Smooth muscle cell (in vitro differentiated cells): ENCODE measurements around the gene MSX2. TPM values are rescaled to one million over a fixed set of nuclear protein-coding genes. Genes with fewer than 3 reads are reported as not detected.

Experiments used
- DNase-seq: peaks from one replicate; lab custom pipeline; 2025; ENCODE audit not compliant: unreplicated experiment; lab: John Stamatoyannopoulos, UW
- H2AFZ ChIP-seq: fragments of 200-600 bp; sonication (generic); 2 replicates; pipeline ENCODE4 v1.6.0; 2016; ENCODE audit warnings: antibody characterized with exemption, low read depth, mild to moderate bottlenecking
- H3F3A ChIP-seq: fragments of 200-600 bp; sonication (generic); 2 replicates; pipeline ENCODE4 v1.6.0; 2017; ENCODE audit warnings: antibody characterized with exemption, low read depth
- H3K27ac ChIP-seq: fragments of 200-600 bp; sonication (generic); 2 replicates; pipeline ENCODE4 v1.5.1; 2016; ENCODE audit warnings: low read depth, mild to moderate bottlenecking
- H3K27me3 ChIP-seq: fragments of 200-600 bp; sonication (generic); 2 replicates; pipeline ENCODE4 v1.6.1; 2016; ENCODE audit warnings: low read depth, mild to moderate bottlenecking
- H3K36me3 ChIP-seq: fragments of 200-600 bp; sonication (generic); 2 replicates; pipeline ENCODE4 v1.5.1; 2016; ENCODE audit warnings: low read depth
- H3K4me1 ChIP-seq: fragments of 200-600 bp; sonication (generic); 2 replicates; pipeline ENCODE4 v1.5.1; 2016; ENCODE audit warnings: low read depth
- H3K4me2 ChIP-seq: fragments of 200-600 bp; sonication (generic); 2 replicates; pipeline ENCODE4 v1.6.0; 2016; ENCODE audit warnings: mild to moderate bottlenecking
- H3K4me3 ChIP-seq: fragments of 200-600 bp; sonication (generic); 2 replicates; pipeline ENCODE4 v1.5.1; 2016; ENCODE audit warnings: mild to moderate bottlenecking
- H3K79me2 ChIP-seq: fragments of 200-600 bp; sonication (generic); 2 replicates; pipeline ENCODE4 v1.6.0; 2016; ENCODE audit warnings: low read depth, mild to moderate bottlenecking
- H3K9ac ChIP-seq: fragments of 200-600 bp; sonication (generic); 2 replicates; pipeline ENCODE4 v1.6.0; 2016; ENCODE audit warnings: low read depth
- H3K9me3 ChIP-seq: fragments of 200-600 bp; sonication (generic); replicated peaks from 2 replicates; pipeline ENCODE4 v1.5.1; 2016; ENCODE audit warnings: low read depth
- H4K20me1 ChIP-seq: fragments of 200-600 bp; sonication (generic); 2 replicates; pipeline ENCODE4 v1.6.0; 2016; ENCODE audit warnings: low read depth
- WGBS: methylation state at CpG from one replicate; pipeline ENCODE4 v1.1.7; 2016; ENCODE audit warnings: low lambda C conversion rate; 5-methylcytosine and 5-hydroxymethylcytosine counted together
- polyA plus RNA-seq: library from polyadenylated mRNA; unstranded; fragments of >200 nt; fragmentation: Nextera tagmentation; extraction: Ambion mirVana; gene quantifications from 2 replicates; pipeline ENCODE4 v1.2.1, GENCODE V29; 2016
- total RNA-seq: library from RNA; depleted of rRNA; stranded (reverse); fragments of >200 nt; gene quantifications from 2 replicates; pipeline ENCODE4 v1.2.3, GENCODE V29; 2014
- TF ChIP-seq, protein P1 (sequence below): fragments of 200-600 bp; sonication (generic); IDR thresholded peaks from 2 replicates; pipeline ENCODE4 v1.5.1; 2017; ENCODE audit warnings: borderline replicate concordance, mild to moderate bottlenecking, antibody characterized with exemption; ENCODE audit not compliant: insufficient read depth, poor library complexity, severe bottlenecking

MSX2 gene
- total and polyA plus RNA-seq, 2 experiments from 2014 or later, result 50.7 to 76.8 TPM

DNA sequence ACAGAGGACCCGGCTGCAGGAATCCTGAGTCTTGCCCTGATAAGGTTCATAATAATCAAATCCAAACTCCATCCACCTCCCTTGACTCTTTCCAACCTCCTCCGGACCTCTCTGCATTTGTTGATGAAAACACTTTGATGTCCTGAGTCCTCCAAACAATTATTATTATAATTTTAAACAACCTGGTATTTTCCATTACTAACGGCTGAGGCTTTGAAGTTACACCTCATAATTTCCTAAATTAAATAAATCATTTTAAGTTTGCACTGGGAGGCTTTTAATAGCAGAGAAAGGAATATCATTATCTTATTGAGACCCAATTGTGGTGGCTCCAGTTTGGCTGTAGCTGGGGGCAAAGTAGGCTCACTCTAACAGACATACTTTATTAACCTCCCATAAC is 9.5 kb downstream of the MSX2 start:
- peak overlapping the region; percentile 33 for H2AFZ ChIP-seq
- 37% methylated on average over 3 of the region's 3 CpGs for WGBS
- H3K36me3 ChIP-seq, result no peaks in the 10 kb centered on the region
- H3F3A ChIP-seq, result peaks cover 10% of the 10 kb centered on the region
- no peaks in the 10 kb centered on the region for H3K27me3 ChIP-seq
- peaks cover 58% of the 10 kb centered on the region for H3K4me1 ChIP-seq
- peak overlapping the region; percentile 95 for H3K27ac ChIP-seq
- peak overlapping the region; percentile 94 for H3K4me2 ChIP-seq
- TF ChIP-seq, protein P1, sequence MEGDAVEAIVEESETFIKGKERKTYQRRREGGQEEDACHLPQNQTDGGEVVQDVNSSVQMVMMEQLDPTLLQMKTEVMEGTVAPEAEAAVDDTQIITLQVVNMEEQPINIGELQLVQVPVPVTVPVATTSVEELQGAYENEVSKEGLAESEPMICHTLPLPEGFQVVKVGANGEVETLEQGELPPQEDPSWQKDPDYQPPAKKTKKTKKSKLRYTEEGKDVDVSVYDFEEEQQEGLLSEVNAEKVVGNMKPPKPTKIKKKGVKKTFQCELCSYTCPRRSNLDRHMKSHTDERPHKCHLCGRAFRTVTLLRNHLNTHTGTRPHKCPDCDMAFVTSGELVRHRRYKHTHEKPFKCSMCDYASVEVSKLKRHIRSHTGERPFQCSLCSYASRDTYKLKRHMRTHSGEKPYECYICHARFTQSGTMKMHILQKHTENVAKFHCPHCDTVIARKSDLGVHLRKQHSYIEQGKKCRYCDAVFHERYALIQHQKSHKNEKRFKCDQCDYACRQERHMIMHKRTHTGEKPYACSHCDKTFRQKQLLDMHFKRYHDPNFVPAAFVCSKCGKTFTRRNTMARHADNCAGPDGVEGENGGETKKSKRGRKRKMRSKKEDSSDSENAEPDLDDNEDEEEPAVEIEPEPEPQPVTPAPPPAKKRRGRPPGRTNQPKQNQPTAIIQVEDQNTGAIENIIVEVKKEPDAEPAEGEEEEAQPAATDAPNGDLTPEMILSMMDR, result no peak
- DNase-seq, result no peak
- H4K20me1 ChIP-seq, result peaks cover 8% of the 10 kb centered on the region
- peaks cover 29% of the 10 kb centered on the region for H3K79me2 ChIP-seq
- H3K9ac ChIP-seq, result peak overlapping the region; percentile 88
- no peaks in the 10 kb centered on the region for H3K9me3 ChIP-seq
- H3K4me3 ChIP-seq, result peak overlapping the region; percentile 56

DNA sequence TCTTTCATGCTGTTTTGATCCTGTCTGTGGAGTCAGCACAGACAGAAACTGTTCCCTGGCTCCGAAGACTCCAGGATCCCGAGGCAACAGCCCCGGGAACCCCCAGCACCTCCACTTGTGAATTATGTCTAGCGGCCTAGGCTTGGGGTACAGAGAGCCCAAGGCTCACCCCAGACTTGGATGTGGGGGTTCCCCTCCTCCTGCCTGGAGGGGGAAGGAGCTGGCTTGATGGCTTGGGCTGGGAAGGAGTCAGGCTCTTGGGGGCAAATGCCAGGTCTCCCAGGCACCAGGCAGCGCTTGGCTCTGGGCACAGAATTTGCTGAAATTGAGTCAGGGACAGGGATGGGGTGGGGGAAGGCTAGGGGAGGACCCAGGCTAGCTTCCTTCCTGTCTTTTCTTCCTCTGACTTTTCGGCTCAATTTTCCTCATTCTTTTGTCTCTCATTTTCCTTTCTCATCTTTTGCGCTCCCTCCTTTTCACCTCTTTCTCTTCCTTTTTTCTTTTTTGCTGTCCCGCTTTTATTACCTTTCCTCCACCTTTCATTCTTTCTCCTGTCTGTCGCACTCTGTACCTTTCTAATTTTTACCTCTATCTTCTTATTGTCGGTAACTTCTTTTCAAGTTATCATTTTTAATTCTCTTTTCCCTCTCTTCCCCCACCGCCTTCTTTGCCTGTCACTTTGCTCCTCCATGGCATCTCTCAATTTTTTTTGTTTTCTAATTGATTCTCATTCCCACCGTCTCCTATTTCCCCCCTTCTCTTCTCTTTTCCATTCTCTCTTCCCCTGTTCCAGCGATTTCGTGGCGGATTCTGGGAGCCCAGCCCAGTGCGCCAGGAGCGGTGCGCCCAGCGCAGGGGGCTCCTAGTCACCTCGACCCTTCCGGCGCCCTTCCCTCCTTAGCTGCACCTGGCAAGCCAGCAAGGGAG is 10.5 kb downstream of the MSX2 start:
- H3K4me3 ChIP-seq, result peak overlapping the region; percentile 56
- H3K9ac ChIP-seq, result peak overlapping the region; percentile 88
- H3K79me2 ChIP-seq, result peaks cover 19% of the 10 kb centered on the region
- no peaks in the 10 kb centered on the region for H4K20me1 ChIP-seq
- H2AFZ ChIP-seq, result peak overlapping the region; percentile 66
- H3K36me3 ChIP-seq, result no peaks in the 10 kb centered on the region
- peak overlapping the region; percentile 95 for H3K27ac ChIP-seq
- H3K27me3 ChIP-seq, result no peaks in the 10 kb centered on the region
- TF ChIP-seq, protein P1, result no peak
- no peaks in the 10 kb centered on the region for H3K9me3 ChIP-seq
- peaks cover 58% of the 10 kb centered on the region for H3K4me1 ChIP-seq
- H3K4me2 ChIP-seq, result peak overlapping the region; percentile 94
- peaks cover 10% of the 10 kb centered on the region for H3F3A ChIP-seq
- DNase-seq, result no peak
- WGBS, result 6% methylated on average over 22 of the region's 22 CpGs

DNA sequence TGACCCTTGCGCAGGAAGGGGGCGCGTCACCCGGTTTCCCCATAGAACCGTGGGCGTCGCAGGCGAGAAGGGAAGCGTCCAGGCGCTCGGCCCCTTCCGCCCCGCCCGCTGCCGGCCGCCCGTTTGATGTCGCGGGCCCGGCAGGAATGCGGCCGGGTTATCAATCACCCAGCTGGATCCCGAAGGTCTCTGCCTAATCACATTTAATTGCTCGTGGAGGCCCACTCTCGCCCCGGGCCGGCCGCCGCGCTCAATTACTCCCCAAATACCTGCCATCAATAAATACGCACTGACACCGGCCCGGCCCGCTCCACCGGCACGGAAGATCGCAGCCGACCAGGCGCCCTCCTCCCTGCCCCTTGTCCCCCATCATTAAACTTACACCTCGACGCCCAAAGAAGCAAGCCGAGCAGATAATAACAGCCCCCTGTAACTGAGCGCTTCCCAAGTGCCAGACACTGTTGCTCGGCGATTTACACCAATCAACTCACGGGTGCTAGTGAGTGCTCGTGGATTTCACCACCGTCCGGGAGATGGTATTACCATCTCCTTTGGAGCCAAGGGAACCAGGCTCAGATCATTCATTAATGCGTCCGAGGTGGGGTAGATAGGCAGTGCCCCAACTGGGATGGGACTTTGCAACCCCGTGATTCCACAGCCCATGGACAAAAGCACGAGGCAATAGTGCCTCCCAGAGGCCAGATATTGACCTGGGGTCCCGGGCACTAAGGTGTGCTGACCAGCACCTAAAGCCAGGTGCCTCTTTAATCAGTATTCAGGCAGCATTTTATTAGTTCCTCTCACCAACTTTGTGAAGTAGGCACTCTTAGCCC is 11.3 kb downstream of the MSX2 start:
- H3K4me2 ChIP-seq, result peak overlapping the region; percentile 94
- no peak for DNase-seq
- no peaks in the 10 kb centered on the region for H3K27me3 ChIP-seq
- H3K9me3 ChIP-seq, result no peaks in the 10 kb centered on the region
- 1% methylated on average over 54 of the region's 54 CpGs for WGBS
- peak overlapping the region; percentile 95 for H3K27ac ChIP-seq
- H4K20me1 ChIP-seq, result no peaks in the 10 kb centered on the region
- peak overlapping the region; percentile 66 for H2AFZ ChIP-seq
- H3K36me3 ChIP-seq, result no peaks in the 10 kb centered on the region
- peak overlapping the region; percentile 56 for H3K4me3 ChIP-seq
- TF ChIP-seq, protein P1, result peak; percentile 58
- peaks cover 10% of the 10 kb centered on the region for H3F3A ChIP-seq
- H3K79me2 ChIP-seq, result peaks cover 10% of the 10 kb centered on the region
- H3K9ac ChIP-seq, result peak overlapping the region; percentile 88
- peaks cover 57% of the 10 kb centered on the region for H3K4me1 ChIP-seq
